ENCODE results near the gene NSD1. TPM values are rescaled to one million over a fixed set of nuclear protein-coding genes. Genes with fewer than 3 reads are reported as not detected.

The NSD1 gene
- total RNA-seq, 2 donors from 2014 or later = 29.8 to 32.0 TPM

GRCh38 chr5:177195307-177195952 is 61.9 kb downstream of the NSD1 start:
- 95% methylated on average over 9 of the region's 9 CpGs for WGBS, 2 donors

GRCh38 chr5:177198738-177199137 is 65.2 kb downstream of the NSD1 start:
- Histone ChIP-seq H3K9me3 (no peaks in the 10 kb centered on the region), H3K27me3 (no peaks in the 10 kb centered on the region), H3K36me3 (replicated peaks in 1 of 2; ENCODE audit: insufficient read depth in 1 of 2, low read depth in 2 of 2) (peaks cover 0 to 14% of the 10 kb centered on the region in 2 donors), H3K27ac (no peak overlapping the region), H3K4me1 (no peaks in the 10 kb centered on the region), H3K4me3 (no peak overlapping the region)
- WGBS, 2 donors = 87 to 98% methylated on average over 5 of the region's 5 CpGs
- intact Hi-C loops (cut with DNase I) = no loop called here
- ATAC-seq (no peak), DNase-seq (no peak)
- TF ChIP-seq POLR2A (IDR thresholded peaks at IDR 0.05) (no peak), CTCF (IDR thresholded peaks at IDR 0.05) (no peak)

More at GRCh38 chr5:177195307-177195952, 61.9 kb downstream of the NSD1 start:
- no peak for ATAC-seq
- H3K27me3 ChIP-seq = no peaks in the 10 kb centered on the region
- TF ChIP-seq CTCF (IDR thresholded peaks at IDR 0.05) (no peak), POLR2A (IDR thresholded peaks at IDR 0.05) (no peak)
- DNase-seq = no peak
- H3K36me3 ChIP-seq (replicated peaks in 1 of 2; ENCODE audit: insufficient read depth in 1 of 2, low read depth in 2 of 2) = peaks cover 0 to 21% of the 10 kb centered on the region in 2 donors
- H3K4me3 ChIP-seq = no peak overlapping the region
- H3K27ac ChIP-seq = no peak overlapping the region
- intact Hi-C loops (cut with DNase I) = no loop called here
- no peaks in the 10 kb centered on the region for H3K9me3 ChIP-seq
- no peaks in the 10 kb centered on the region for H3K4me1 ChIP-seq

- intact Hi-C loops (cut with DNase I) = no loop called here
These were observed 70.7 kb downstream of the NSD1 start for GRCh38 chr5:177204281-177204680.

GRCh38 chr5:177209610-177210009 is 76.0 kb downstream of the NSD1 start:
- WGBS, 2 donors = 64 to 78% methylated on average over 4 of the region's 4 CpGs
- intact Hi-C loops (cut with DNase I) = no loop called here
- no peaks in the 10 kb centered on the region for H3K4me1 ChIP-seq
- H3K27me3 ChIP-seq = no peaks in the 10 kb centered on the region
- no peak overlapping the region for H3K27ac ChIP-seq
- DNase-seq (no peak), ATAC-seq (no peak)
- peaks cover 0 to 7% of the 10 kb centered on the region in 2 donors for H3K36me3 ChIP-seq (replicated peaks in 1 of 2; ENCODE audit: insufficient read depth in 1 of 2, low read depth in 2 of 2)
- no peaks in the 10 kb centered on the region for H3K9me3 ChIP-seq
- no peak overlapping the region for H3K4me3 ChIP-seq
- TF ChIP-seq POLR2A (IDR thresholded peaks at IDR 0.05) (no peak), CTCF (IDR thresholded peaks at IDR 0.05) (no peak)

More at GRCh38 chr5:177204281-177204680, 70.7 kb downstream of the NSD1 start:
- Histone ChIP-seq H3K36me3 (replicated peaks in 1 of 2; ENCODE audit: insufficient read depth in 1 of 2, low read depth in 2 of 2) (peaks cover 0 to 7% of the 10 kb centered on the region in 2 donors), H3K4me1 (no peaks in the 10 kb centered on the region), H3K4me3 (no peak overlapping the region), H3K27ac (no peak overlapping the region), H3K9me3 (no peaks in the 10 kb centered on the region), H3K27me3 (no peaks in the 10 kb centered on the region)
- no peak for TF ChIP-seq POLR2A (IDR thresholded peaks at IDR 0.05)
- TF ChIP-seq CTCF (IDR thresholded peaks at IDR 0.05) = no peak
- ATAC-seq = no peak
- 93 to 98% methylated on average over 9 of the region's 9 CpGs for WGBS, 2 donors
- DNase-seq = no peak

GRCh38 chr5:177212242-177212641 is 78.7 kb downstream of the NSD1 start:
- H3K27ac ChIP-seq = no peak overlapping the region
- WGBS, 2 donors = 67 to 76% methylated on average over 3 of the region's 3 CpGs
- no peak overlapping the region for H3K4me3 ChIP-seq
- H3K9me3 ChIP-seq = no peaks in the 10 kb centered on the region
- TF ChIP-seq CTCF (IDR thresholded peaks at IDR 0.05) (no peak), POLR2A (IDR thresholded peaks at IDR 0.05) (no peak)
- H3K4me1 ChIP-seq = no peaks in the 10 kb centered on the region
- no peak for DNase-seq
- no peak for ATAC-seq
- H3K36me3 ChIP-seq (replicated peaks in 1 of 2; ENCODE audit: insufficient read depth in 1 of 2, low read depth in 2 of 2) = peaks cover 0 to 7% of the 10 kb centered on the region in 2 donors
- intact Hi-C loops (cut with DNase I) = no loop called here
- H3K27me3 ChIP-seq = no peaks in the 10 kb centered on the region
